NK-92 (cell line): ENCODE results near the gene SYPL1.

Experiments
- DNase-seq: peaks from one replicate; lab custom pipeline; 2025; ENCODE audit not compliant: unreplicated experiment; lab: John Stamatoyannopoulos, UW

SYPL1 gene

DNA sequence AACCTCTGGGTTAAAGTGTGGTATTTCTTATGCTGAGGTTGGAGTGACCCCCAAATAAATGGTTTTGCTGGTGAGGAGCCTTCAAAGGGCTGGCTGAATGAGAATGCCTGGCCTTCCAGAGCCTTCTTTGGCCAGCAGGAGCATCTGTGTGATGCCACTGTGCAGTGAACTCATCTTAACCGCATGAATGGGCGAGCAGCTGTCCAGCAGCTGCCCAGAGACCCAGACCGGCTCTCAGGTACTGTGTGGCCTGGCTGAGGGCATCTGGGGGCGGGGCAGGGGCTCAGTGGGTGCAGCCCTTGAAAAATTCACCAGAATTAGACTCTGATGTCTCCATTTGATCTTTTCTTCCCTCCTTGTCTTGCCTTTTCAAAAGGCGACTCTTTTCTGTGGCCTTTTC lies 59.0 kb downstream of the SYPL1 start:
- DNase-seq, result no peak

GRCh38 chr7:106052681-106053080 lies 59.4 kb downstream of the SYPL1 start:
- DNase-seq, result no peak

- DNase-seq, result no peak
These were observed 61.4 kb downstream of the SYPL1 start for GRCh38 chr7:106050746-106051117.

- DNase-seq, result no peak
These were observed 61.9 kb downstream of the SYPL1 start for GRCh38 chr7:106050002-106050745.

DNA sequence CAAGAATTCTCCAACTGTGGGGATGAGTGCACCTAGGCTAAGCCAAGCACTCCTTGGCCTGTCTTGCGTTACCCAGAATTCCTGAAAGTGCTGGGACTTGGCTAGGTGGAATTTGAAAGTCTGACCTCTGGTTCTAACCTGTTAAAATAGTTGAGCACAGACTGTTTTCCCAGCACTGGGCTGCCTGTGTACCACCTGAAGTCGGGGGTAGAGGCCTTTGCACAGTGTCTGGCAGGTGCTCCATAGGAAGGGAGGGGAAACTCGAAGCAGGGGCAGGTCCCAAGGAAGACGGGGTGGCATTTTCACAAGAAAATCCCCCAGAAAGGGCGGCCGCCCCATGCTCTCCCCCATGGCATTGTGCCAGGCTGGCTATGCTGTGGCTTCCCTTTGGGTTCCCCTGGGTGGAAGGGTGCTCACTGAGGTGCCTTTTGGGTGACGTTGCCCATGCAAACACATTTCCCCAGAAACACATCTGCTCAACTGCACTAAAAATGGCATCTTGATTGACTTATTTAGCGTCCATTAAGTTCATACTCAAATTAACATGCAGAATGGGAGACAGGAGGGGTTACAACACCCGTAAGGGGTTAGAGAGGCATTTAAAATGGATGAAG lies 62.9 kb downstream of the SYPL1 start:
- no peak for DNase-seq

DNA sequence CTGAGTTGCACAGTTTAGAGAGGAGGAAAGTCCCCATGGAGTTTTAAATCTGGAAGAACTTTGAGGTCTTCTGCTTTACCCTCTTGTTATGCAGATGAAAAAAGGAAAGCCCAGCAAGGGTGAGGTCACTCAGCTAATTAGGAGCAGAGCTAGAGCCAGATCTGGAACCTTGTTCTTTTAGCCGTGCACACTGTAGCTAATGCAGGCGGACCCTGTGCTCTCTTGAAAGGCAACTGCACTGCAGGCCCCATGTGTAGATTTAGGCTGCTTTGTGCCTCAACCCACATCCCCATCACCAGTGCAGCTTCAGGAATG lies 63.4 kb downstream of the SYPL1 start:
- DNase-seq, result no peak

- no peak for DNase-seq
These were observed 64.0 kb downstream of the SYPL1 start for GRCh38 chr7:106047818-106048705.

- no peak for DNase-seq
These were observed 64.9 kb downstream of the SYPL1 start for GRCh38 chr7:106047184-106047583.

- no peak for DNase-seq
These were observed 66.5 kb downstream of the SYPL1 start for GRCh38 chr7:106045586-106045985.

- DNase-seq, result no peak
These were observed 67.0 kb downstream of the SYPL1 start for GRCh38 chr7:106045139-106045538.

- DNase-seq, result no peak
These were observed 69.9 kb downstream of the SYPL1 start for GRCh38 chr7:106042196-106042611.

DNA sequence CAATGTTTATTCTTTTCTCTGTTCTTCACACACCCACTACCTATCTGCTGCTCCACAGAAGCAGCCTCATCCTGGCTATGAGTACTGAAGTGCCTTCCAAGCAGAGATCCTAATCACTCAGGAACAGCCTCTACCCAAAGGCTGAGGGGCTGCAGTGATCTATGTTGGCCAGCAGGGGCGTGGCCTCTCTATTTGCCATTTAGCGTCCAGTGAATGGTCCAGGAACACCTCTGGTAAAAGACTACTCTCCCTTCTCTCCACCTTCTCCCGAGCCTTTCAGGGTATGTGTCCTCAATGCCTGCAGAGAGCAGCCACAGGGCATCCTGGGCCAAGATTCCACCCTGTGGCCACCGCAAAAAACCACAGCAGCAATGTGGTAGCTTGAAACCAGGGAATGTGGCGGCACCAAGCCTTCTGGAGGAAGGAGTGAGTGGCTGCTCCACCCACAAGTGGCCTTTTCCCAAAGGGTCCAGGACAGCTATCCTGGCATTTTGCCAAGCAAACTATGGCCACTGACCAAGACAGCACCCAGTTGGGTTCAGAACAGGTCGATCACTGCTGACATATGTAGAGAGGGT lies 70.9 kb downstream of the SYPL1 start:
- no peak for DNase-seq
